H9 (cell line): ENCODE results near the gene NKX1-1. TPM values are rescaled to one million over a fixed set of nuclear protein-coding genes. Genes with fewer than 3 reads are reported as not detected.

Experiments used
- DNase-seq: peaks from one replicate; pipeline ENCODE4 v3.0.0-alpha.2; 2017
- H2AFZ ChIP-seq: one replicate; pipeline ENCODE4 v1.6.1; 2013; ENCODE audit warnings: mild to moderate bottlenecking, low read length, control low read depth, moderate library complexity
- H2AK5ac ChIP-seq: 2 replicates; pipeline ENCODE4 v1.6.1; 2013; ENCODE audit warnings: low read length, control low read depth, mixed read lengths; ENCODE audit not compliant: insufficient read length
- H2BK120ac ChIP-seq: one replicate; pipeline ENCODE4 v1.6.1; 2013; ENCODE audit warnings: low read depth, mild to moderate bottlenecking, low read length, control low read depth, inconsistent platforms; ENCODE audit not compliant: poor library complexity, severe bottlenecking
- H2BK12ac ChIP-seq: 2 replicates; pipeline ENCODE4 v1.6.1; 2013; ENCODE audit warnings: low read length, control low read depth, mixed read lengths, low read depth; ENCODE audit not compliant: insufficient read length
- H2BK15ac ChIP-seq: 2 replicates; pipeline ENCODE4 v1.6.1; 2013; ENCODE audit warnings: low read depth, low read length, control low read depth
- H2BK20ac ChIP-seq: one replicate; pipeline ENCODE4 v1.6.1; 2013; ENCODE audit warnings: low read depth, mild to moderate bottlenecking, low read length, control low read depth, inconsistent platforms; ENCODE audit not compliant: poor library complexity, severe bottlenecking
- H2BK5ac ChIP-seq: 2 replicates; pipeline ENCODE4 v1.6.1; 2013; ENCODE audit warnings: low read length, control low read depth, mixed read lengths; ENCODE audit not compliant: insufficient read length
- H3K14ac ChIP-seq: 2 replicates; pipeline ENCODE4 v1.6.1; 2013; ENCODE audit warnings: low read length, control low read depth; ENCODE audit not compliant: insufficient read depth
- H3K18ac ChIP-seq: 2 replicates; pipeline ENCODE4 v1.6.1; 2013; ENCODE audit warnings: low read depth, mild to moderate bottlenecking, mixed read lengths, low read length, control low read depth; ENCODE audit not compliant: insufficient read length
- H3K23ac ChIP-seq: 2 replicates; pipeline ENCODE4 v1.6.1; 2013; ENCODE audit warnings: low read length, control low read depth, mixed read lengths, low read depth; ENCODE audit not compliant: insufficient read length
- H3K23me2 ChIP-seq: 2 replicates; pipeline ENCODE4 v1.6.1; 2013; ENCODE audit warnings: low read depth, mild to moderate bottlenecking, mixed read lengths, low read length, control low read depth; ENCODE audit not compliant: insufficient read length, poor library complexity, severe bottlenecking
- H3K27ac ChIP-seq: 2 replicates; pipeline ENCODE4 v1.5.1; 2013; ENCODE audit warnings: low read length, control low read depth, mixed read lengths, low read depth; ENCODE audit not compliant: insufficient read length
- H3K27me3 ChIP-seq: 2 replicates; pipeline ENCODE4 v1.6.1; 2013; ENCODE audit warnings: low read length, control low read depth, inconsistent platforms; ENCODE audit not compliant: insufficient read depth
- H3K4ac ChIP-seq: 2 replicates; pipeline ENCODE4 v1.6.1; 2013; ENCODE audit warnings: low read depth, mild to moderate bottlenecking, control low read depth, inconsistent platforms, low read length, moderate library complexity
- H3K4me1 ChIP-seq: 2 replicates; pipeline ENCODE4 v1.6.1; 2013; ENCODE audit warnings: low read length, control low read depth, inconsistent platforms; ENCODE audit not compliant: insufficient read depth
- H3K4me2 ChIP-seq: 2 replicates; pipeline ENCODE4 v1.6.1; 2013; ENCODE audit warnings: low read length, control low read depth, mixed read lengths; ENCODE audit not compliant: insufficient read length, insufficient read depth
- H3K56ac ChIP-seq: 2 replicates; pipeline ENCODE4 v1.6.1; 2013; ENCODE audit warnings: low read depth, mild to moderate bottlenecking, mixed read lengths, low read length, control low read depth; ENCODE audit not compliant: insufficient read length
- H3K79me1 ChIP-seq: 2 replicates; pipeline ENCODE4 v1.6.1; 2013; ENCODE audit warnings: low read depth, mild to moderate bottlenecking, moderate library complexity, low read length, control low read depth, inconsistent platforms; ENCODE audit not compliant: insufficient read depth, poor library complexity, severe bottlenecking
- H3K79me2 ChIP-seq: 2 replicates; pipeline ENCODE4 v1.6.1; 2013; ENCODE audit warnings: low read length, control low read depth, inconsistent platforms; ENCODE audit not compliant: insufficient read depth
- H3K9ac ChIP-seq: 2 replicates; pipeline ENCODE4 v1.6.1; 2013; ENCODE audit warnings: low read length, control low read depth, mixed read lengths; ENCODE audit not compliant: insufficient read length; ENCODE audit errors: extremely low read depth
- H3K9me3 ChIP-seq: one replicate; pipeline ENCODE4 v1.6.1; 2013; ENCODE audit warnings: low read depth, low read length, inconsistent platforms; ENCODE audit not compliant: control insufficient read depth
- H3T11ph ChIP-seq: one replicate; pipeline ENCODE4 v1.6.1; 2013; ENCODE audit warnings: mild to moderate bottlenecking, low read length, control low read depth, inconsistent platforms
- H4K20me1 ChIP-seq: one replicate; pipeline ENCODE4 v1.6.1; 2013; ENCODE audit not compliant: control insufficient read depth, insufficient read length, insufficient read depth
- H4K5ac ChIP-seq: 2 replicates; pipeline ENCODE4 v1.6.1; 2013; ENCODE audit warnings: low read depth, mild to moderate bottlenecking, mixed read lengths, low read length, control low read depth; ENCODE audit not compliant: insufficient read length
- H4K8ac ChIP-seq: replicated peaks from 2 replicates; pipeline ENCODE4 v1.6.1; 2013; ENCODE audit warnings: low read length, control low read depth, mixed read lengths, low read depth; ENCODE audit not compliant: insufficient read length
- H4K91ac ChIP-seq: 2 replicates; pipeline ENCODE4 v1.6.1; 2013; ENCODE audit warnings: low read depth, mild to moderate bottlenecking, moderate library complexity, mixed read lengths, low read length, control low read depth; ENCODE audit not compliant: insufficient read length
- H3K27ac Mint-ChIP-seq, 3 experiments: 2 replicates in 2 of 3; 3 replicates in 1 of 3; pipeline ENCODE4 v1.8.0; 2020 to 2021; ENCODE audit warnings: mixed read lengths in 3 of 3, mild to moderate bottlenecking in 1 of 3, moderate library complexity in 1 of 3
- H3K27me3 Mint-ChIP-seq: 2 replicates; pipeline ENCODE4 v1.8.0; 2021; ENCODE audit warnings: low read depth, mild to moderate bottlenecking, moderate library complexity, mixed read lengths
- H3K36me3 Mint-ChIP-seq, 3 experiments: 2 replicates in 2 of 3; 3 replicates in 1 of 3; pipeline ENCODE4 v1.8.0; 2020 to 2021; ENCODE audit warnings: low read depth in 3 of 3, mixed read lengths in 3 of 3; ENCODE audit not compliant: insufficient read depth in 1 of 3
- H3K4me1 Mint-ChIP-seq, 2 experiments: 2 replicates each; pipeline ENCODE4 v1.8.0; 2020; ENCODE audit warnings: mixed read lengths in 2 of 2
- H3K4me3 Mint-ChIP-seq, 2 experiments: 2 replicates in 1 of 2; 3 replicates in 1 of 2; pipeline ENCODE4 v1.8.0; 2020 to 2021; ENCODE audit warnings: mild to moderate bottlenecking in 2 of 2, mixed read lengths in 2 of 2, moderate library complexity in 1 of 2
- H3K9me3 Mint-ChIP-seq, 2 experiments: 2 replicates in 1 of 2; 3 replicates in 1 of 2; pipeline ENCODE4 v1.8.0; 2020; ENCODE audit warnings: mild to moderate bottlenecking in 2 of 2, mixed read lengths in 2 of 2, moderate library complexity in 1 of 2
- WGBS: extraction: QIAGEN DNeasy Blood & Tissue Kit; methylation state at CpG from one replicate; pipeline ENCODE4 v1.1.7; 2013; ENCODE audit warnings: missing lambda C conversion rate, low lambda C conversion rate, mixed read lengths; ENCODE audit not compliant: insufficient read length; ENCODE audit errors: extremely low coverage; 5-methylcytosine and 5-hydroxymethylcytosine counted together
- total RNA-seq: library from RNA; stranded (reverse); gene quantifications from 2 replicates; pipeline ENCODE4 v1.2.1, GENCODE V29; 2021
- TF ChIP-seq, protein P1 (sequence below): fragments of 200-600 bp; sonication (generic); conservative IDR thresholded peaks from 3 replicates; pipeline ENCODE4 v1.8.0; 2021; ENCODE audit warnings: antibody characterized with exemption, mild to moderate bottlenecking

NKX1-1 gene
- total RNA-seq, 1 experiment from 2014 or later, result not detected

DNA sequence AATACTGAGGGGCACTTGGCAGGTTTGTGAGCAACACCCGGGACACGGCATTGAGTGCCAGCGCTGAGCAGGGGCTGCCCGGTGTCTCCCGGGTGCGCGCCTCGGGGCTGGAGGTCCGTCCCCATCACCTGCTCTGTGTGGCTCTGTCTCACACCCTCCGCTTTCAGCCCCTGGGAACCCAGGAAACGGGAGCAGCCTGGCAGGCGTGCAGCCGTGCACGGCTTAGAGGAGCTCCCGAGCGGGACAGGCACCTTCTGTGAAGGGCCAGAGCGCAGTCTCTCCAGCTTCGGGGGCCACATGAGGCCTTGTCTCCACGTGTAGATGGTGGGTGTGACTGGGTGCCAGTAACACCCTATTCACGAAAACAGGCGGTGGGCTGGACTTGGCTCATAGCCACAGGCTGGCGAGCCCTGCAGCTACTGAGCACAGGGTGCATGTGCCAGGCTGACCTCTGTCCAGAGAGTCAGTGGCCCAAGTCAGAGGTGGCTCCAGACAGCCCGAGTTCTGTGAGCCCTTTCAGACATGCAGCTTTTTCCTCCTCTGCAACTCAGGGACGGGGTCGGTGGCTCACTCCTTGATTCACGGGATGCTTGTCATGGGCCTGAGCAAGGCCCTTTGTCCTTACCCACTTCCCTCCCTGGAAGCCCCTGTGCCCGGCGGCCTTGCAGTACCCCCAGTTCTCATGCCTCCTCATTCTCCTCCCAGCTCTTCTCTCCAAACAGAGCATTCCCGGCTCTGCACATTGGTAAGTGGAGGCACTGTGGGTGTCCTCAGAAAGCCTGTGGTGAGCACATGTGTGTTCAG, 35.7 kb downstream of the NKX1-1 start:
- Histone ChIP-seq H3K27ac (no peak overlapping the region), H2BK12ac (no peak overlapping the region), H3K14ac (no peak overlapping the region), H3K4me1 (no peaks in the 10 kb centered on the region), H3K23ac (no peak overlapping the region), H3K4ac (no peak overlapping the region), H3T11ph (no peak overlapping the region), H2BK5ac (no peak overlapping the region), H3K9ac (no peak overlapping the region), H4K5ac (no peak overlapping the region), H2AFZ (no peak overlapping the region), H3K4me2 (no peak overlapping the region), H3K79me1 (no peaks in the 10 kb centered on the region), H3K9me3 (no peaks in the 10 kb centered on the region), H4K8ac (no peak overlapping the region), H4K20me1 (no peaks in the 10 kb centered on the region), H3K27me3 (no peaks in the 10 kb centered on the region), H3K23me2 (no peaks in the 10 kb centered on the region), H4K91ac (no peak overlapping the region), H3K56ac (no peak overlapping the region), H3K79me2 (no peaks in the 10 kb centered on the region), H2BK15ac (no peak overlapping the region), H3K18ac (no peak overlapping the region), H2BK120ac (no peak overlapping the region), H2BK20ac (no peak overlapping the region), H2AK5ac (no peak overlapping the region)
- TF ChIP-seq, protein P1, sequence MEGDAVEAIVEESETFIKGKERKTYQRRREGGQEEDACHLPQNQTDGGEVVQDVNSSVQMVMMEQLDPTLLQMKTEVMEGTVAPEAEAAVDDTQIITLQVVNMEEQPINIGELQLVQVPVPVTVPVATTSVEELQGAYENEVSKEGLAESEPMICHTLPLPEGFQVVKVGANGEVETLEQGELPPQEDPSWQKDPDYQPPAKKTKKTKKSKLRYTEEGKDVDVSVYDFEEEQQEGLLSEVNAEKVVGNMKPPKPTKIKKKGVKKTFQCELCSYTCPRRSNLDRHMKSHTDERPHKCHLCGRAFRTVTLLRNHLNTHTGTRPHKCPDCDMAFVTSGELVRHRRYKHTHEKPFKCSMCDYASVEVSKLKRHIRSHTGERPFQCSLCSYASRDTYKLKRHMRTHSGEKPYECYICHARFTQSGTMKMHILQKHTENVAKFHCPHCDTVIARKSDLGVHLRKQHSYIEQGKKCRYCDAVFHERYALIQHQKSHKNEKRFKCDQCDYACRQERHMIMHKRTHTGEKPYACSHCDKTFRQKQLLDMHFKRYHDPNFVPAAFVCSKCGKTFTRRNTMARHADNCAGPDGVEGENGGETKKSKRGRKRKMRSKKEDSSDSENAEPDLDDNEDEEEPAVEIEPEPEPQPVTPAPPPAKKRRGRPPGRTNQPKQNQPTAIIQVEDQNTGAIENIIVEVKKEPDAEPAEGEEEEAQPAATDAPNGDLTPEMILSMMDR, result no peak
- Mint-ChIP-seq H3K27ac (no peak overlapping the region; a peak in 2 of 7 replicates), H3K9me3 (no peaks in the 10 kb centered on the region), H3K36me3 (peaks cover 2 to 13% (median 10%) of the 10 kb centered on the region in 3 experiments; a peak in 6 of 7 replicates), H3K4me1 (peaks cover 4 to 5% of the 10 kb centered on the region in 2 experiments; a peak in 1 of 4 replicates), H3K4me3 (no peak overlapping the region; a peak in 1 of 5 replicates), H3K27me3 (no peaks in the 10 kb centered on the region)
- DNase-seq, result no peak
- WGBS, result no CpG with 5 or more reads among the region's 29 CpGs
